GM23338 (cell line): ENCODE measurements around the gene ZBTB7C.

ENCODE experiments used
- CREB1 ChIP-seq: fragments of 250-450 bp; sonication (Bioruptor Pico); IDR thresholded peaks from 2 replicates; pipeline ENCODE4 v1.5.0; 2020; ENCODE audit warnings: low read depth, mild to moderate bottlenecking, moderate library complexity
- CTCF ChIP-seq, 2 experiments: fragments of 200-600 bp in 1 of 2; sonication (generic) in 1 of 2; conservative IDR thresholded peaks; 2 replicates each; pipeline versions ENCODE4 v1.5.1 to v1.6.1; 2016 to 2017; ENCODE audit warnings: antibody characterized with exemption in 2 of 2, low read depth in 2 of 2, mild to moderate bottlenecking in 2 of 2, moderate library complexity in 1 of 2
- EZH2 ChIP-seq: fragments of 200-600 bp; sonication (generic); IDR thresholded peaks from one replicate; pipeline ENCODE4 v1.8.0; 2017; ENCODE audit warnings: antibody characterized with exemption, mild to moderate bottlenecking, low read depth; ENCODE audit not compliant: unreplicated experiment
- EZH2phosphoT487 ChIP-seq: fragments of 200-600 bp; sonication (generic); IDR thresholded peaks from one replicate; pipeline ENCODE4 v1.8.1; 2018; ENCODE audit warnings: antibody characterized with exemption; ENCODE audit not compliant: unreplicated experiment
- NANOG ChIP-seq: IDR thresholded peaks from 2 replicates; pipeline ENCODE4 v1.6.1; 2016; ENCODE audit warnings: antibody characterized with exemption, borderline replicate concordance
- POLR2AphosphoS5 ChIP-seq: IDR thresholded peaks from 2 replicates; pipeline ENCODE4 v1.6.1; 2016; ENCODE audit warnings: antibody characterized with exemption, low read depth
- ZNF331 ChIP-seq: fragments of 250-450 bp; sonication (Bioruptor Pico); IDR thresholded peaks from 2 replicates; pipeline ENCODE4 v1.5.0; 2020; ENCODE audit warnings: low read depth, mild to moderate bottlenecking, moderate library complexity

GRCh38 chr18:48335829-48336228, 73.4 kb downstream of the ZBTB7C start:
- TF ChIP-seq CTCF (conservative IDR thresholded peaks at IDR 0.05; ENCODE audit: low read depth in 2 of 2) (no peak), POLR2AphosphoS5 (no peak), CREB1 (CRISPR knock-in tag) (no peak), NANOG (no peak), EZH2 (no peak), ZNF331 (no peak), EZH2phosphoT487 (no peak)
